SU-DHL-6 (cell line): ENCODE measurements around the gene XKR7.
"Not testable (repeated sequence)": the region's sequence is repeated elsewhere in the genome, so short reads cannot be mapped to it uniquely, and the experiment has no call there.

ENCODE experiments used
- H2AFZ ChIP-seq: fragments of 200-600 bp; sonication (generic); 2 replicates; pipeline ENCODE4 v1.6.1; 2014; ENCODE audit warnings: low read depth, mild to moderate bottlenecking, moderate library complexity, mixed read lengths, antibody characterized with exemption, low read length; ENCODE audit not compliant: severe bottlenecking
- H3F3A ChIP-seq: fragments of 200-600 bp; shearing (Covaris generic); 2 replicates; pipeline ENCODE4 v1.6.0; 2016; ENCODE audit warnings: antibody characterized with exemption, mild to moderate bottlenecking; ENCODE audit not compliant: insufficient read depth
- H3K27ac ChIP-seq: fragments of 200-600 bp; sonication (generic); 2 replicates; pipeline ENCODE4 v1.5.1; 2016; ENCODE audit warnings: low read depth, mild to moderate bottlenecking, low read length, moderate library complexity, mixed read lengths
- H3K27me3 ChIP-seq: fragments of 200-600 bp; sonication (generic), shearing (Covaris generic); 2 replicates; pipeline ENCODE4 v1.6.0; 2014; ENCODE audit warnings: mild to moderate bottlenecking, low read length
- H3K36me3 ChIP-seq: fragments of 200-600 bp; sonication (generic); 2 replicates; pipeline ENCODE4 v1.6.1; 2014; ENCODE audit warnings: mild to moderate bottlenecking, low read length, mixed read lengths
- H3K4me2 ChIP-seq: fragments of 300-600, 200-600 bp; shearing (Covaris generic), sonication (generic); 2 replicates; pipeline ENCODE4 v1.6.0; 2014; ENCODE audit warnings: low read length, low read depth, mild to moderate bottlenecking; ENCODE audit not compliant: poor library complexity, severe bottlenecking
- H3K4me3 ChIP-seq: fragments of 200-600 bp; sonication (generic); 2 replicates; pipeline ENCODE4 v1.5.1; 2014; ENCODE audit warnings: antibody characterized with exemption, low read length, mild to moderate bottlenecking, mixed read lengths; ENCODE audit not compliant: insufficient read depth, poor library complexity, severe bottlenecking
- H3K79me2 ChIP-seq: fragments of 200-600 bp; sonication (generic); 2 replicates; pipeline ENCODE4 v1.6.1; 2014; ENCODE audit warnings: mild to moderate bottlenecking, low read length, moderate library complexity; ENCODE audit not compliant: insufficient read depth
- H3K9ac ChIP-seq: fragments of 200-600 bp; sonication (generic); 2 replicates; pipeline ENCODE4 v1.7.0; 2014; ENCODE audit warnings: mild to moderate bottlenecking, low read length
- H3K9me2 ChIP-seq: fragments of 200-600 bp; sonication (generic); replicated peaks from 2 replicates; pipeline ENCODE4 v1.6.1; 2014; ENCODE audit warnings: low read length; ENCODE audit not compliant: insufficient read depth
- H3K9me3 ChIP-seq: fragments of 200-600 bp; sonication (generic); 2 replicates; pipeline ENCODE4 v1.6.1; 2014; ENCODE audit warnings: low read length, mixed read lengths; ENCODE audit not compliant: insufficient read depth
- H4K20me1 ChIP-seq: fragments of 200-600 bp; sonication (generic); 2 replicates; pipeline ENCODE4 v1.6.1; 2014; ENCODE audit warnings: low read depth, mild to moderate bottlenecking, antibody characterized with exemption, low read length, moderate library complexity, mixed read lengths
- CTCF ChIP-seq: fragments of 200-600 bp; sonication (generic); IDR thresholded peaks from one replicate; pipeline ENCODE4 v1.5.1; 2017; ENCODE audit warnings: antibody characterized with exemption, mild to moderate bottlenecking, low read length, moderate library complexity; ENCODE audit not compliant: insufficient read depth, poor library complexity, severe bottlenecking
- EZH2phosphoT487 ChIP-seq: fragments of 200-600 bp; sonication (generic), shearing (Covaris generic); conservative IDR thresholded peaks from 2 replicates; pipeline ENCODE4 v1.6.1; 2018; ENCODE audit warnings: mild to moderate bottlenecking, antibody characterized with exemption, low read length, moderate library complexity, mixed read lengths

The XKR7 gene

DNA sequence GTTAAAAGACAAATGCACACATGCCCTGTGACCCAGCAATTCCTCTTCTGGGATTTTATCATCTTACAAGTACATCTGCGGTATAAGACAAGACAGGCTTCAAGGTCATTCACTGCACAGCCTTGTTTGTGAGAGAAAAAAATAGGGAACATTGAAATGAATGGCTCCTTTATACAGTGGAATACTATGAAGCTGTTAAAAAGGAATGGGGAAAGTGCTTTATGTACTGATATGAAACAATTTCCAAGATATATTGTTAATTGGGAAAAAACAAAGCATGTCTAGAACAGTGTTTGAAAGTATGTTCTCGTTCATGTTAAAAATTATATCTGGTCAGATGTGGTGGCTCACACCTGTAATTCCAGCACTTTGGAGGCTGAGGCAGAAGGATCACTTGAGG, 41.5 kb upstream of the XKR7 start:
- H3K9me3 ChIP-seq: no peaks in the 10 kb centered on the region
- H3K4me2 ChIP-seq: no peak overlapping the region
- H3K4me3 ChIP-seq: no peak overlapping the region
- H3K36me3 ChIP-seq: no peaks in the 10 kb centered on the region
- TF ChIP-seq CTCF (no peak), EZH2phosphoT487 (no peak)
- H3K27me3 ChIP-seq: peaks cover 2% of the 10 kb centered on the region; the same call in 1 of the 2 replicates
- H4K20me1 ChIP-seq: no peaks in the 10 kb centered on the region
- H3K9me2 ChIP-seq: no peaks in the 10 kb centered on the region
- no peak overlapping the region for H3K9ac ChIP-seq
- no peak overlapping the region for H3K27ac ChIP-seq
- H3F3A ChIP-seq: no peaks in the 10 kb centered on the region
- H2AFZ ChIP-seq: no peak overlapping the region
- no peaks in the 10 kb centered on the region for H3K79me2 ChIP-seq

DNA sequence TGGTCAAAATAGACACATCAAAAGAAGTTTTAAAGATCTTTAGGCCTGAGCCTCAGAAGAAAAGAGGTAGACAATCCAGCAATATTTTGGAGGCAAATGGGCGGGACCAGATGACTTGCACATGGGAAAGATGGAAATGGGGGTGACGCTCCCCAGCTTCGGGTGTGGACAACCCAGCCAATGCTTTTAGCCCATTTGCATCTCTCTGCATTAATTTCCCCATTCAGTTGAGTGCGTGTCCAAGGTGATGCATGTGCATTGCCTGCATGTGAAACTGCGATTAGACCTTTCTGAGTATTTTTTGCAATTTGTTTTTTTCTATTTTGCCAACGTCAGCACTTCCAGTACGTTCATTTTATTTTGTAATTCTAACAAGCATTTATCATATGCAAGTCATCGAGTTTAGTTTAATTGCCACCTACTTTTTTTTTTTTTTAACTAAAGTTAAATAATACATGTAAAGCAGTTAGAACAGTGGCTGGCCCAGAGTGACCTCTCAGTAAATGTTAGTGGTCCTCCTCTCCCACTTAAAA, 40.3 kb upstream of the XKR7 start:
- Histone ChIP-seq H3F3A (no peaks in the 10 kb centered on the region), H3K27me3 (peaks cover 2% of the 10 kb centered on the region; the same call in 1 of the 2 replicates), H3K36me3 (no peaks in the 10 kb centered on the region), H3K9me2 (no peaks in the 10 kb centered on the region), H4K20me1 (no peaks in the 10 kb centered on the region), H3K9ac (no peak overlapping the region), H3K4me2 (no peak overlapping the region), H3K79me2 (no peaks in the 10 kb centered on the region), H3K27ac (no peak overlapping the region), H3K9me3 (no peaks in the 10 kb centered on the region), H3K4me3 (no peak overlapping the region), H2AFZ (no peak overlapping the region)
- TF ChIP-seq EZH2phosphoT487 (no peak), CTCF (no peak)

DNA sequence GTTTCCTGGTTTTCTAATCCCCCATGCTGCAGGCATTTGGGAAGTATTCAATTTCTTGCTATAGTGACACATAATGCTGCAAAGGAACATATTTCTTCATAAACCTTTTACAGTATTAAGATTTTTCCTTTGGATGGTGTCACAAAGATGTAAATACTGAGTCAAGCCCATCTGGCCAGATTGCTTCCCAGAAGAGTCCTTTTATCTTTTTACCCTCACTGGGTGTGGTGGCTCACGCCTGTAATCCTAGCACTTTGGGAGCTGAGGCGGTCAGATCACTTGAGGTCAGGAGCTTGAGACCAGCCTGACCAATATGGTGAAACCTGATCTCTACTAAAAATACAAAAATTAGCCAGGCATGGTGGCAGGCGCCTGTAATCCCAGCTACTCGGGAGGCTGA, 38.3 kb upstream of the XKR7 start:
- H3K9me3 ChIP-seq, H3K27me3 ChIP-seq, H3K4me3 ChIP-seq, H3K79me2 ChIP-seq, H3K4me2 ChIP-seq, H3K36me3 ChIP-seq, H3F3A ChIP-seq, H2AFZ ChIP-seq, H3K9me2 ChIP-seq, H3K9ac ChIP-seq, H4K20me1 ChIP-seq, H3K27ac ChIP-seq: not testable (repeated sequence)

DNA sequence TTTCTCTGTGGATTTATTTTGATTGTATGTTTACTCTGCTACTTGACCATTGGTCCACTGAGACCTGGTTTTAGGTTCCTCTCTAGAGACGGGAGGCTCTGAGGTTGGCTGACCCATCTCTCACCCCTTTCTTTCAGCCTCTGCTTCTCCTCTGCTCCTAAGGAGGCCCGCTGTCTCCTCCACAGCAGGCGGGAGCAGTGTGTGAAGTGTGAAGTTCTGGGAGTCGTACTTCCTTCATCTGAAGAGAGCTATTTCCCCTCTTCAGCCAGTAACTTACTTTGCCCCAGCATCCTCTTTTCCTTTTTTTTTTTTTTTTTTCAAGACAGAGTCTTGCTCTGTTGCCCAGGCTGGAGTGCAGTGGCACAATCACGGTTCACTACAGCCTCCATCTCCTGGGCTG, 37.2 kb upstream of the XKR7 start:
- H3K4me2 ChIP-seq: no peak overlapping the region
- no peaks in the 10 kb centered on the region for H3F3A ChIP-seq
- H3K9ac ChIP-seq: no peak overlapping the region
- no peak overlapping the region for H2AFZ ChIP-seq
- peaks cover 2% of the 10 kb centered on the region; the same call in 1 of the 2 replicates for H3K27me3 ChIP-seq
- no peaks in the 10 kb centered on the region for H3K36me3 ChIP-seq
- H3K27ac ChIP-seq: no peak overlapping the region
- H3K4me3 ChIP-seq: no peak overlapping the region
- H4K20me1 ChIP-seq: no peaks in the 10 kb centered on the region
- no peaks in the 10 kb centered on the region for H3K79me2 ChIP-seq
- no peaks in the 10 kb centered on the region for H3K9me3 ChIP-seq
- H3K9me2 ChIP-seq: no peaks in the 10 kb centered on the region
- TF ChIP-seq CTCF (no peak), EZH2phosphoT487 (no peak)
